IMR-90 (cell line): ENCODE results near the gene RGS9BP. TPM values are rescaled to one million over a fixed set of nuclear protein-coding genes. Genes with fewer than 3 reads are reported as not detected.
"Not testable (repeated sequence)": the region's sequence is repeated elsewhere in the genome, so short reads cannot be mapped to it uniquely, and the experiment has no call there.

Experiments used
- ATAC-seq: fragments of 200-7000 bp; cut with Tn5 transposase; 2 replicates; pipeline ENCODE4 v1.9.1; 2020; ENCODE audit warnings: low read depth, mild to moderate bottlenecking, moderate library complexity
- BruUV-seq: library from RNA; stranded (reverse); fragments of 400-500 nt; replicated peaks from 2 replicates; lab custom pipeline; 2021; lab: Mats Ljungman, UMichigan
- CTCF ChIA-PET: fragments of 300-600 bp; formaldehyde crosslinking; extraction: SDS; loops from one replicate; lab custom pipeline; 2021; ENCODE audit warnings: antibody characterized with exemption; lab: Yijun Ruan, JAX
- POLR2A ChIA-PET: fragments of 300-600 bp; sonication (Branson Sonifier 250); formaldehyde crosslinking; loops from one replicate; lab custom pipeline; 2022; ENCODE audit warnings: antibody characterized with exemption; ENCODE audit not compliant: unreplicated experiment; lab: Charles Lee
- DNase-seq: peaks from one replicate; pipeline ENCODE4 v3.0.0; 2013
- H2AFZ ChIP-seq: replicated peaks from 2 replicates; pipeline ENCODE3; 2013; ENCODE audit warnings: low read length, mild to moderate bottlenecking; ENCODE audit not compliant: poor library complexity
- H2AK5ac ChIP-seq: 2 replicates; pipeline ENCODE4 v1.6.1; 2013; ENCODE audit warnings: low read depth, low read length, inconsistent platforms
- H2AK9ac ChIP-seq: replicated peaks from 2 replicates; pipeline ENCODE3; 2013; ENCODE audit warnings: mild to moderate bottlenecking, low read depth, low read length, moderate library complexity; ENCODE audit not compliant: poor library complexity
- H2BK120ac ChIP-seq: 2 replicates; pipeline ENCODE4 v1.6.1; 2013; ENCODE audit warnings: low read depth, low read length, inconsistent platforms
- H2BK15ac ChIP-seq: 3 replicates; pipeline ENCODE4 v1.6.1; 2013; ENCODE audit warnings: low read depth, low read length, inconsistent platforms
- H2BK20ac ChIP-seq: 2 replicates; pipeline ENCODE4 v1.6.1; 2013; ENCODE audit warnings: low read depth, mild to moderate bottlenecking, inconsistent platforms, low read length, moderate library complexity
- H2BK5ac ChIP-seq: 2 replicates; pipeline ENCODE4 v1.6.1; 2013; ENCODE audit warnings: mild to moderate bottlenecking, low read depth, low read length, inconsistent platforms; ENCODE audit not compliant: poor library complexity, severe bottlenecking
- H3K14ac ChIP-seq: replicated peaks from 2 replicates; pipeline ENCODE4 v1.6.1; 2013; ENCODE audit warnings: low read depth, low read length, inconsistent platforms
- H3K18ac ChIP-seq: 2 replicates; pipeline ENCODE4 v1.6.1; 2013; ENCODE audit warnings: low read depth, low read length, control low read depth
- H3K23ac ChIP-seq: 2 replicates; pipeline ENCODE4 v1.6.1; 2013; ENCODE audit warnings: low read depth, low read length, inconsistent platforms
- H3K27ac ChIP-seq: 2 replicates; pipeline ENCODE4 v1.5.1; 2013; ENCODE audit warnings: mild to moderate bottlenecking, control low read depth, low read length; ENCODE audit not compliant: insufficient read depth
- H3K27me3 ChIP-seq: 2 replicates; pipeline ENCODE4 v1.6.1; 2013; ENCODE audit warnings: low read length; ENCODE audit not compliant: control insufficient read depth, insufficient read depth
- H3K36me3 ChIP-seq: 2 replicates; pipeline ENCODE4 v1.6.1; 2013; ENCODE audit warnings: low read length, mixed read lengths; ENCODE audit not compliant: control insufficient read depth, insufficient read depth
- H3K4ac ChIP-seq: 2 replicates; pipeline ENCODE4 v1.6.1; 2013; ENCODE audit warnings: low read depth, low read length, inconsistent platforms
- H3K4me1 ChIP-seq: 2 replicates; pipeline ENCODE4 v1.6.1; 2013; ENCODE audit warnings: low read length, mixed read lengths; ENCODE audit not compliant: control insufficient read depth, insufficient read depth
- H3K4me2 ChIP-seq: 2 replicates; pipeline ENCODE4 v1.6.1; 2013; ENCODE audit warnings: low read depth, mild to moderate bottlenecking, control low read depth, low read length, moderate library complexity
- H3K4me3 ChIP-seq: 2 replicates; pipeline ENCODE4 v1.5.1; 2013; ENCODE audit warnings: low read depth, mild to moderate bottlenecking, control low read depth, low read length, moderate library complexity; ENCODE audit not compliant: insufficient read depth
- H3K56ac ChIP-seq: 2 replicates; pipeline ENCODE4 v1.6.1; 2013; ENCODE audit warnings: low read length, inconsistent platforms; ENCODE audit not compliant: insufficient read depth; ENCODE audit errors: extremely low read depth
- H3K79me1 ChIP-seq, 2 experiments: 2 replicates each; pipeline ENCODE4 v1.6.1; 2013; ENCODE audit warnings: low read length in 2 of 2, inconsistent platforms in 1 of 2, low read depth in 1 of 2
- H3K9ac ChIP-seq: 2 replicates; pipeline ENCODE4 v1.6.1; 2013; ENCODE audit warnings: low read depth, low read length, control low read depth
- H3K9me1 ChIP-seq: 2 replicates; pipeline ENCODE4 v1.6.1; 2013; ENCODE audit warnings: low read length, inconsistent platforms; ENCODE audit not compliant: insufficient read depth
- H3K9me3 ChIP-seq: 2 replicates; pipeline ENCODE4 v1.6.1; 2013; ENCODE audit warnings: low read length; ENCODE audit not compliant: control insufficient read depth, insufficient read depth
- H4K20me1 ChIP-seq: 2 replicates; pipeline ENCODE4 v1.6.1; 2013; ENCODE audit warnings: low read length, inconsistent platforms; ENCODE audit not compliant: insufficient read depth
- H4K5ac ChIP-seq: 2 replicates; pipeline ENCODE4 v1.6.1; 2013; ENCODE audit warnings: mild to moderate bottlenecking, low read depth, low read length, control low read depth
- H4K8ac ChIP-seq, 2 experiments: 2 replicates each; pipeline ENCODE4 v1.6.1; 2013; ENCODE audit warnings: low read depth in 2 of 2, low read length in 2 of 2, control low read depth in 1 of 2, inconsistent platforms in 1 of 2
- H4K91ac ChIP-seq: 2 replicates; pipeline ENCODE4 v1.6.1; 2013; ENCODE audit warnings: low read depth, low read length, inconsistent platforms; ENCODE audit not compliant: insufficient read depth
- BHLHE40 ChIP-seq: fragments of 150-350 bp; IDR thresholded peaks from 2 replicates; pipeline ENCODE4 v1.6.1; 2016; ENCODE audit warnings: mild to moderate bottlenecking, low read depth, low read length
- WGBS, 2 experiments: methylation state at CpG; one replicate each; pipeline versions ENCODE4 v1.1.5 to v1.1.7; 2013; ENCODE audit warnings: missing lambda C conversion rate in 2 of 2; ENCODE audit not compliant: insufficient read length in 1 of 2; ENCODE audit errors: extremely low coverage in 2 of 2; 5-methylcytosine and 5-hydroxymethylcytosine counted together
- dilution Hi-C: fragments of 300-500 bp; cut with HindIII; formaldehyde crosslinking; loops from one replicate; pipeline ENCODE4 v1.14.3; 2018; ENCODE audit warnings: low sequenced_read_pairs; ENCODE audit not compliant: unreplicated experiment
- in situ Hi-C: fragments of 300-500 bp; cut with MboI; formaldehyde crosslinking; loops from 3 replicates; pipeline ENCODE4 v1.14.3; 2019; ENCODE audit warnings: low sequenced_read_pairs, inconsistent platforms, mixed read lengths
- intact Hi-C: fragments of 100-400 bp; cut with micrococcal nuclease; formaldehyde crosslinking; loops from 2 replicates; pipeline ENCODE4 v1.10.0; 2022
- polyA plus RNA-seq, 3 experiments: library from polyadenylated mRNA; depleted of rRNA; stranded (reverse); fragments of >200 nt; gene quantifications; 2 replicates each; pipeline ENCODE4 v1.2.3, GENCODE V29; 2012; ENCODE audit warnings: low replicate concordance in 1 of 3
- total RNA-seq: library from RNA; depleted of rRNA; stranded (reverse); fragments of >200 nt; gene quantifications from 2 replicates; pipeline ENCODE4 v1.2.3, GENCODE V29; 2012

The RGS9BP gene
- total and polyA plus RNA-seq, 2 of the 4 experiments (the other 2 are of a cell fraction), result 0.03 to 0.18 TPM

- H3K4me2 ChIP-seq, result no peak overlapping the region
- H2BK5ac ChIP-seq, result no peak overlapping the region
- ChIA-PET CTCF (no interaction called here), POLR2A (no interaction called here)
- H3K23ac ChIP-seq, result no peak overlapping the region
- no peaks in the 10 kb centered on the region for H4K20me1 ChIP-seq
- H3K56ac ChIP-seq, result no peak overlapping the region
- no peaks in the 10 kb centered on the region for H3K27me3 ChIP-seq
- H3K9me3 ChIP-seq, result no peaks in the 10 kb centered on the region
- DNase-seq (no peak), ATAC-seq (no peak)
- no peak overlapping the region for H4K91ac ChIP-seq
- no peak overlapping the region for H2AK5ac ChIP-seq
- no TSS peak for BruUV-seq
- H3K27ac ChIP-seq, result no peak overlapping the region
- no peak overlapping the region for H3K18ac ChIP-seq
- H2BK15ac ChIP-seq, result no peak overlapping the region
- no peak overlapping the region for H2AFZ ChIP-seq
- H3K14ac ChIP-seq, result no peak overlapping the region
- no peak overlapping the region for H3K4me3 ChIP-seq
- dilution Hi-C loops, result no loop called here
- WGBS, 2 experiments, result 94% methylated on average over 3 of the region's 6 CpGs; no CpG with 5 or more reads in 1 of the 2 experiments
- H2BK20ac ChIP-seq, result no peak overlapping the region
- no peak overlapping the region for H3K4ac ChIP-seq
- peaks cover 10% of the 10 kb centered on the region; the same call in 1 of the 2 replicates for H3K36me3 ChIP-seq
- peaks cover 5 to 7% of the 10 kb centered on the region in 2 experiments; a peak in 2 of 4 replicates for H3K79me1 ChIP-seq
- no peak overlapping the region for H2BK120ac ChIP-seq
- TF ChIP-seq BHLHE40, result no peak
- H4K5ac ChIP-seq, result no peak overlapping the region
- no peaks in the 10 kb centered on the region for H3K9me1 ChIP-seq
- no peak overlapping the region for H2AK9ac ChIP-seq
- H4K8ac ChIP-seq, result no peak overlapping the region
- H3K4me1 ChIP-seq, result no peaks in the 10 kb centered on the region
- in situ Hi-C loops, result no loop called here
- intact Hi-C loops, result no loop called here
- H3K9ac ChIP-seq, result no peak overlapping the region
Observed at GRCh38 chr19:32711747-32712146, 36.1 kb downstream of the RGS9BP start.

GRCh38 chr19:32716203-32716602 is 40.6 kb downstream of the RGS9BP start:
- H3K4me2 ChIP-seq, H3K36me3 ChIP-seq, H3K4me3 ChIP-seq, dilution Hi-C loops, H3K4me1 ChIP-seq, intact Hi-C loops, H3K18ac ChIP-seq, H3K9ac ChIP-seq, H4K5ac ChIP-seq, BruUV-seq, H3K56ac ChIP-seq, DNase-seq, H4K91ac ChIP-seq, H2BK120ac ChIP-seq, H3K9me1 ChIP-seq, H3K79me1 ChIP-seq, ATAC-seq, H4K20me1 ChIP-seq, H3K4ac ChIP-seq, POLR2A ChIA-PET, H2AK9ac ChIP-seq, H3K27ac ChIP-seq, in situ Hi-C loops, H2AK5ac ChIP-seq, H3K14ac ChIP-seq, H3K27me3 ChIP-seq, CTCF ChIA-PET, H2AFZ ChIP-seq, H2BK20ac ChIP-seq, H2BK5ac ChIP-seq, H3K9me3 ChIP-seq, H3K23ac ChIP-seq, H2BK15ac ChIP-seq, H4K8ac ChIP-seq: not testable (repeated sequence)
- WGBS, 2 experiments, result 86% methylated on average over 3 of the region's 7 CpGs; no CpG with 5 or more reads in 1 of the 2 experiments
